Omental fat pad (tissue), 4 donors: ENCODE data around the gene PLPPR5. TPM values are rescaled to one million over a fixed set of nuclear protein-coding genes. Genes with fewer than 3 reads are reported as not detected.

ENCODE experiments used
- ATAC-seq: fragments of 150-250 bp; one replicate; pipeline ENCODE4 v1.9.1; 2016; ENCODE audit warnings: mild to moderate bottlenecking, moderate library complexity; ENCODE audit not compliant: low FRiP score
- DNase-seq: peaks from one replicate; pipeline ENCODE4 v3.0.0-alpha.2; 2019; ENCODE audit warnings: low spot score
- CTCF ChIP-seq, 3 donors: fragments of 450-650 bp; IDR thresholded peaks; one replicate each; pipeline ENCODE4 v1.5.1; 2016 to 2017; ENCODE audit warnings: antibody characterized with exemption in 3 of 3, mild to moderate bottlenecking in 3 of 3, moderate library complexity in 2 of 3
- total RNA-seq, 4 donors: library from RNA; depleted of rRNA; stranded (reverse); fragments of >200 nt; gene quantifications; one replicate each; pipeline ENCODE4 v1.1.0, GENCODE V29; 2016

Gene PLPPR5
- total RNA-seq, 4 donors from 2014 or later, result not detected

DNA sequence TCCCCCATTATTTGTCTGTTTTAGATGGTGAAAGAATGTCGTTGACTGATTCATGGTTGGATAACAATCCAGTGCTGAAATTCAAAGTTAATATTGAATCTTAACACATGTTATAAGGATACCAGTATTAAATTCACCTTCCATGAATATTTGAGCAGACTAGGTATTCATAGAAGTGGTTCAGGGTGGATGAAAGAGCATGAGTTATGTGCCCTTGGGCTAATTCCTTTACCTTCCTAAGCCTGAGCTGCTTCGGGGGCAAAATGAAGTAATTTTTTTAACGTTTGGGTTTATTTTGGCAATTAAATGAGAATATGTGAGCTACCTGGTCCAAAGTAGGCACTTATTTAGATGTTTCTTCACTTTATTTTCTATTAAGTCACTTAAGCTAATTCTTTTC is 2.7 kb upstream of the PLPPR5 start:
- ATAC-seq, result no peak
- DNase-seq, result no peak
- no peak for TF ChIP-seq CTCF (IDR thresholded peaks at IDR 0.05)

DNA sequence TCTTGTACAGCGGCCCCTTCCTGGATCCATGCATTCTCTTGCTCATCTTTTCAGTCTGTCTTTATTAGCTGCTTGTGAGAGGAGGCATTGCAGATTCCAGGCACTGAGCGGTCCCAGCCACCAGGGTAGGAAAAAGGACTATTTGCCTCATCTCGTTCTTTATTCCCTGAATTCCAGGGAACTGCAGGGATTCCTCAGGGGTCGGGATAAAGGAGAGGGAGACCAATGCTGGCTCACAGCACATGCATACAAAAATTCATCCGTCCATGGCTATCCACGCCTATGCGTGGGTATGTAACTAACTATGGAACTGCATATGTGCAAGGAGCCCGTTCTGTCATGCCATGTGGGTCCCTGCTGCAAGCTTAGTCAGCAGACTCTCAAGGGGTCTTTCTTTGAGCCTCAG is 879 bp upstream of the PLPPR5 start:
- DNase-seq (no peak), ATAC-seq (no peak)
- TF ChIP-seq CTCF (IDR thresholded peaks at IDR 0.05), result no peak

- TF ChIP-seq CTCF (IDR thresholded peaks at IDR 0.05), result no peak
- no peak for ATAC-seq
- DNase-seq, result no peak
Observed at GRCh38 chr1:99004254-99004860, 304 bp downstream of the PLPPR5 start.

DNA sequence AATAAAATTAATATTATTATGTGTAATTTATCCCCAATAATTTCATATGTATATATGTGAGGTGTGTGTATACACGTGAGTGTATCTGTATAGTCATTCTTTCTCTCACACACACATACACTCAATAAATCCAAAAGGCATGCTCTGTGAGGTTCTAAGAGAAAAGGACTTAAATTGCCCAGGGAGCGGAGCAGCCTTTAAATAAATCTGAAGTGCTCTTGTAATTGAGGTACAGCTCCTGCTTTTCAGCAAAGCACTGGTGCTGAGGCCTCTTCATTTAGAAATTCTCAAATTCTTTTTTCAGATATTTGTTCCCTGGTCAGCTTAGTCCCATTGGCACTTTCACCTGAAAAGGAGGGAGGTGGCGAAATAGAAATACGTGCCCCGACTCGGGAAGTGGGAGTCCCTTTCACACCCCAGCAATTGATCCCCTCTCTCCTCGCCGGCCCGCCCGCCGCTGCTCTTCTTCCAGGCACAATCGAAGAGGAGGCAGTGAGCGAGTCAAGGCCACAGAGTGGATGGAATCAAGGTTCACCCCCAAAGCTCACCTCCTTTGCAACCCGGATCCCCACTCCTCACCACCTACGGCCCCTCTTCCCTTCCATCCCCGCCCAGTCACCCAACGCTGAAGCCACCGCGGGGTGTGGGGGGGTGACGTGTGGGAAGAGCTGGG is 944 bp downstream of the PLPPR5 start:
- no peak for DNase-seq
- TF ChIP-seq CTCF (IDR thresholded peaks at IDR 0.05), result no peak
- ATAC-seq, result no peak

GRCh38 chr1:98992844-98993243 is 11.8 kb downstream of the PLPPR5 start:
- TF ChIP-seq CTCF (IDR thresholded peaks at IDR 0.05), result no peak
- ATAC-seq (no peak), DNase-seq (no peak)

GRCh38 chr1:98991127-98992012 is 13.3 kb downstream of the PLPPR5 start:
- ATAC-seq (no peak), DNase-seq (no peak)
- TF ChIP-seq CTCF (IDR thresholded peaks at IDR 0.05), result no peak
